GF-D8 (cell line): ENCODE data around the gene TARBP1.
A peak's percentile ranks its signal among the peaks of the same experiment; 100 is the strongest.
"Not testable (repeated sequence)": the region's sequence is repeated elsewhere in the genome, so short reads cannot be mapped to it uniquely, and the experiment has no call there.

ENCODE experiments used
- DNase-seq: peaks from one replicate; lab custom pipeline; 2025; lab: John Stamatoyannopoulos, UW

TARBP1 gene

DNA sequence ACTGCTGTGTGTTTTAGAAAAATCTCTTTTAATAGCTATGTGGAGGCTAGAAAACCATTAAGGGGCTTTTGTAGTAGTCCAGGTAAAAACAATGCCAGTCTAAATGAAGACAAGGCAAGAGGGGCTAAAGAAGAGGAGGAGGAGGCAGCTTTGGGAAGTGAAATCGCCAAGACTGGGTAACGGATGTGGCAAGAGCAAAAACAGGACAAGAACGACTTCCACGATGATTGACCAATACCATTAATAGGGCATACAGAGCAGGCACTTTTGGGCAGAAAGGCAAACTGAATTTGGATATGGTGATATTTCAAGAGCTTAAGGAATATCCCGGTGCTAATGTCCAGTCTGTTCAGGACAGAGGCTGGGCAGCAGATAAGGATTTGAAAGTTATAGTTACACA is 83.7 kb downstream of the TARBP1 start:
- DNase-seq, result no peak

DNA sequence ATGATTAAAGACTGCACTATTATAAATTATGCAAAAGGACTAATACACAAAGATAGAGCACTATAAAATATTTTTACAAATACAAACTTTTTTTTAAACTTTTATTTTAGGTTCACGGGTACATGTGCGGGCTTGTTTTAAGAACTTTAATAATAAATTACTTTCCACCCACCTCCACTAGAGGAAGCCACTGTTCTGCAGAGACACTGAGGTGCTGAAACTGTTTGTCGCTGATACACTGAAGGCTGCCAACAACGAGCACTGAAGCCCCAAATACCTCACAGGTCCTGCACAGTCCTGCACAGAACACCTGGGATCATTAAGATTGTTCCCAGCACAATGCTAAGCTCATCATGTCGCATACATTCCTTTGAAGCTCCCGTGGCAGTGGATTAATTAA is 85.8 kb downstream of the TARBP1 start:
- DNase-seq, result no peak

- DNase-seq, result no peak
Observed at GRCh38 chr1:234388094-234388493, 90.9 kb downstream of the TARBP1 start.

GRCh38 chr1:234386122-234386521 is 92.9 kb downstream of the TARBP1 start:
- DNase-seq, result no peak

GRCh38 chr1:234381699-234382555 is 97.1 kb downstream of the TARBP1 start:
- no peak for DNase-seq

DNA sequence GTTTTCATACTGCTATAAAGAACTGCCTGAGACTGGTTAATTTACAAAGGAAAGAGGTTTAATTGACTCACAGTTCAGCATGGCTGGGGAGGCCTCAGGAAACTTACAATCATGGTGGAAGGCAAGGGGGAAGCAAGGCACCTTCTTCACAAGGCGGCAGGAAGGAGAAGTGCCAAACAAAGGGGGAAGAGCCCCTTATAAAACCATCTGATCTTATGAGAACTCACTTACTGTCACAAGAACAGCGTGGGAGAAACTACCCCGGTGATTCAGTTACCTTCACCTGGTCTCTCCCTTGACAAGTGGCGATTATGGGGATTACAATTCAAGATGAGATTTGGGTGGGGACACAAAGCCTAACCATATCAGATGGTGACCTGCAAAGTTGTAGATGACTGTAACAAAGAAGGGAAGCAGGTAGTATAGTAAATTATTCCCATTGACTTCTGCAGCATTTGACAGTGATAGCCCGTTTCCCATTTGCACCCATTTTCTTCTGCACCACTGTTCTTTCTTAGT is 99.3 kb downstream of the TARBP1 start:
- not testable (repeated sequence) for DNase-seq

DNA sequence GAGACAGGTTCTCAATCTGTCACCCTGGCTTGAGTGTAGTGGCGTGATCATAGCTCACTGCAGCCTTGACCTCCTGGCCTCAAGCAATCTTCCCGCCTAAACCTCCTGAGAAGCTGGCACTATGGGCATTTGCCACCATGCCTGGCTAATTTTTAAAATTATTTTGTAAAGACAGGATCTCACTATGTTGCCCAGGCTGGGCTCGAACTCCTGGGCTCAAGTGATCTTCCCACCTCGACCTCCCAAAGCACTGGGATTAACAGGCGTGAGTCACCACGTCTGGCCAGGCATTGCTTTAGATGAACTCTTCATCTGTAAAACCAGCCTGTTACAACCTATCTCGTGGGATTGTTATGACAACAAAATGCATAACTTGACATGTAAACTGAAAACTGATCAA is 103.3 kb downstream of the TARBP1 start:
- no peak for DNase-seq

DNA sequence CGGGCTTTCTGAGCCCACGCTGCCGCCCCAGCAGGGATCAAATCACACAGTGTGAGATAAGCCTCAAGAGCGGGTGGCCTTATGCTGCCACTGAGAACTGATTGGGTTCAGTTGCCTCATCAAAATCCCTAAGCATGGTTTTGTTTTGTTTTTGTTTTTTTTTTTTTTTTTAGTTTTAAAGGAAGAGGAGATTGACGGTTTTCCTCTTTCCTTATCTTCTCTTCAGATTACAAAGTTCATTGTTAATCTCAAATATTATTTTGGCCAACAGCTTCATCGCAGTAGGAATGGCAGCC is 105.1 kb downstream of the TARBP1 start:
- no peak for DNase-seq

DNA sequence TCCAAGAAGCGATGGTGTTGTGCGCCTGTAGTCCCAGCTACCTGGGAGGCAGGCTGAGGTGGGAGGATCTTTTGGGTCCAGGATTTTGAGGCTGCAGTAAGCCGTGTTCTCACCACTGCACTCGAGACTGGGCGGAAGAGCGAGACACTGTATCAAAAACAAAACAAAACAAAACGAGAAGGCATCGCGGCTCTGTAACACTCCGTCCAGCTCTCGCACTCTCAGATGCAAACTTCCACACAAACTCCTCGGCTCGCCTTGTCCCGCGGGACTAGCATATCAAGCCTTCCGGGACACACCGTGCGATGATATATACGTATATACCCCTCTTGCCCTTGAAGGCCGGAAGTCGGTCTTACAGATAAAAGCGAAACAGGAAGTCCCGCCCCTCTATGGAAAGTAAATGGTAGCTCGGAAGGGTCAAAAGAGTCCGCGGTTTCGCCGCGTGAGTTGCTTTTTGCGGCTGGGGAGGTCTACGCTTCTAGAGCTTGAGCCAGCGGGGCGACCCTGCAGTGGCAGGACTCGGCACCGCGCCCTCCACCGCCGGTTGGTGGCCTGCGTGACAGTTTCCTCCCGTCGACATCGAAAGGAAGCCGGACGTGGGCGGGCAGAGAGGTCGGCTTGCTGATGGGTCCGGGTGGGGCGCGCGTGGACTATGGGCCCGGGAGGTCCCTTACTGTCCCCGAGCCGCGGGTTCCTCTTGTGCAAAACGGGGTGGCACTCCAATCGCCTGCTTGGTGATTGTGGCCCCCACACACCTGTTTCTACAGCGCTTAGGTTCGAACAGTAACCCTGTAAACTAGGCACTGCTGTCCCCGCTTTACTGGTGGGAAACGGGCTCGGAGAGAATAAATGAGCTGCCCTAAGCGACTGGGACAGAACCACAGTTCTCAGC is 105.7 kb downstream of the TARBP1 start, which contains the start of gene COA6:
Gene COA6, plus strand, starts transcription at position 393 of the 895 bp plus-strand sequence. Its CDS starts 11 bp downstream, at position 404.
- peak; percentile 97 for DNase-seq

DNA sequence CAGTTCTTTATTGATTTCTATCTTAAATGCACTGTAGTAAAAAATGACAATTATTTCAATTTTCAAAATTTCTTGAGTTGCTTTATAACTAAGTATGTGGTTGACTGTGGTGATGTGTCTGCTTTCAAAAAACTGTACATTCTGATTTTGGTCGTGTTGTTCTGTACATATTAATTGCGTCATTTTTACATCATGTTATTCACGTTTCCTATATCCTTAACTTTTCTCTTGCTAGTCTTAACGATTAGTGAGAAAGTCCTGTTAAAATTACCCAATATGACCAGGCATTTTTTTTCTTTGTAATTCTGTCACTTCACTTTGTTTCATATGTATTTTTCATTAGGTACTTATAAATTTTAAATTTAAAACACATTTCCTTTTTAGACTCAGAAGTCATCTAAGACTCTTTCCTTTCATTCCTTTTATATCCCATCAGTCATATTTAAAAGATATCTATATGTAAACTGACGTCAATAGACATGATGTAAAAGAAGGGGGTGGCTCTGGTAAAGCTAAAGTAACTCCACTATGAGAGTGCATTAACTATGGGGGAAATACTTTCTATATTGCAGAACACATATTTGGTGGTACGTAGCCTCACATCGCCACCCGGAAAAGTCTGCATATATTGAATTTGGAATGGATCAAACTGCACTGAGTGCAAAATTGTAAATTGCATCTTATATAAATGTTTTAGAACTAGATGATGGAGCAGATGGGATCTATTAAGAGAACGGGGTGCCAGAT is 106.8 kb downstream of the TARBP1 start:
- no peak for DNase-seq

- no peak for DNase-seq
Observed at GRCh38 chr1:234371414-234371813, 107.6 kb downstream of the TARBP1 start.

DNA sequence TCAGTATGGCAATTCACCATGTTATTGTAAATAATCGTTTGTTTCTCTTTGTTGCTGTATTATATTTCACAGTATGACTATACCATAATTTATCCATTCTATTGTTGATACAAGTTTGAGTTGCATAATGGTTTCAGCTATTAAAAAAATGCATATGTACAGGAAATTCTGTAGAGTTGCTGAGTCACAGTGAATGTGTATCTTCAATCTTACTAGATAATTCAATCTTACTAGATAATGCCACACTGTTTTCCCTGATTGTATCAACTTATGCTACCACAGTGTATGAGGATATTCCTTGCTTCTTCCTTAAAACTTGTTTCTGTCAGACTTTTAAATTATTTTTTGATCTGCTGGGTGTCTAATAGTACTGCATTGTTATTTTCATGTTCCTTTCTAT is 109.2 kb downstream of the TARBP1 start:
- peak; percentile 16 for DNase-seq

- no peak for DNase-seq
Observed at GRCh38 chr1:234369033-234369430, 109.9 kb downstream of the TARBP1 start.

DNA sequence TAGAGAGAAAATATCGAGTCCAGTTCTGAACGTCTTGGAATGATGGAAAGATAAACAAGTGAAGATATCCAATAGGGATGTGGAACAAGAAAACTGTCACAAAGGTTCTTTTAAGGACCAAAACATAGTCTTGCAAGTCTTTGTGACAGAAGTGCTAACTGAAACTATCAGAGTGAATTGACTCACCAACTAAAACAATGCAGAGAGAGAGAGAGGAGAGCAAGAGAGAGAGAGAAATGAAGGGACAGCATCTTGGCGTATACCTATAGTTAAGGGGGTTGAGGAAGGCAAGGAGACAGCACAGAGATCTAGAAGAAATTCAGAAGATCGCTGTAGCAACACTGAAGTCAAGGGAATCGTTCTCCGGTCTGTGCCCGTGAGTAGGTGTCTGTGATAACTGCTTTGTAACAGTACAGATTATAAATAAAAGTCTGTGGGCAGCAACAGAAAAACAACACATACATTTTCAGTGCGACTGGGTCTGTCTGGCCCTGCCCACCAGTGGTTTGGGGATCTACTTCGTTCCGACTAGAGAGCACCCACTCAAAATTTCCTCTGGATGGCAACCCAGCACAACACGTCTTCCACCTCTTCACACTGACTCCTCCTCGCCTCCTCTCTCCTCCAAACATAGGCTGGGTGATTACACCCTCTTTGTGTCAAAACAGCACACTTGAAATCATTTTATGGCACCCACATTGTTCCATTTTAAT is 110.5 kb downstream of the TARBP1 start:
- DNase-seq, result no peak

DNA sequence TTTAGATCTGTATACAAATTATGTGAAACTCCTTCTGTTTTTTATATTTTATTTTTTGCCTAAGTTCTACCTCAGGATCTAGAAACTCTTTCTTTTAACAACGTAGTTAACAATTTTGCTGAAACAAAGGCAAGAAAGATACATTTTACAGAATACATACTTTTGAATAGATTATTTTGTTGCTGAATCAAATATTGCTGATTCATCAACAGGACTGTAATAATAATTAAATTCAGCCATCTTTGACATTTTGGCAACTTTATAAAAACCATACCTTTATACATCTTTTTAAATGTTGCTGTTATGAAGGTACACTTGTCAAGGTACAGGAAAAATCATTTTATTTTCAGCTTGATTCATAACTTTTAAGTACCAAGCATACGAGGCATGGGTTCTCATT is 116.4 kb downstream of the TARBP1 start:
- no peak for DNase-seq

- DNase-seq, result no peak
Observed at GRCh38 chr1:234361102-234361603, 117.8 kb downstream of the TARBP1 start.

DNA sequence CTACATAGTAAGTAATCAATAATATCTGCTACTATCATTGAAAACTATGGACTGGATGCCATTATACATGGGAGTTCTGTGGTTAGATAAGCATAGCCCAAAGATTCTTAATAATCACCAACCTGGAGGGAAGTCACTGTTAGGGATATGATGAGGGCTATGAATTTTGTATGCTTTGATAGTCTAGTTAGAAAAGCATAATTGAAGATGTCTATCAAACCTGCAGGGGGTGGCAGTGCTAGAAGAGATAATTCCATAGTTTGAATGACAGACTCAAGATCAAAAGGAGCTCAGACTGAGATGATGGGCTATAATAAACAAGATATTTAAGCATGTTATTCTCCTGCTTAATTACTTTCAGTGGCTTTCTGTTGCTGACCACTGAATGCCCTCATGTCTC is 121.1 kb downstream of the TARBP1 start:
- DNase-seq, result no peak

DNA sequence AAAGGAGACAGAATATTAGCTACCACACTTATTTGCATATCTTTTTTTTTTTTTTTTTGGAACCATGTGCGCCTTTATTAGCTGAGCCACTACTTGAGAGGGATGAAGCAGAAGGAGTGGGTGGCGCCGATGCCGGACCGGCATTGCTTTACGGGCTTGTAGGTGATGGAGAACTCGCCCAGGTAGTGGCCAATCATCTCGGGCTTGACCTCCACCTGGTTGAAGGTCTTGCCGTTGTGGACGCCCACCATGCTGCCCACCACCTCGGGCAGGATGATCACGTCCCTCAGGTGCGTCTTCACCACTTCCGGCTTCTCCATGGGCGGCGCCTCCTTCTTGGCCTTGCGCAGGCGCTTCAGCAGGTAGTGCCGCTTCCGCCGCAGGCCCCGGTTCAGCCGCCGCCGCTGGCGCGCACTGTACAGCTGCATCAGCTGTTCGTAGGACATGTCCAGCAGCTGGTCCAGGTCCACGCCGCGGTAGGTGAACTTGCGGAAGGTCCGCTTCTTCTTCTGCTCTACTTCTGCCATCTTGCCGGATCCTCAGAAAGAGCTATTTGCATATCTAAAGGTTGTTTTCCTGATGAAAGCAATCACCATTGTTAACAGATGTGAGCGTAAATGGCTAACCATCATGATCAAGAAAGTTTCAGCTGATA is 122.2 kb downstream of the TARBP1 start:
- not testable (repeated sequence) for DNase-seq

GRCh38 chr1:234355782-234356510 is 123.0 kb downstream of the TARBP1 start:
- DNase-seq, result no peak

GRCh38 chr1:234348964-234349363 is 130.0 kb downstream of the TARBP1 start:
- no peak for DNase-seq
